Measurements from ENCODE around the gene HSPG2.
"Not testable (repeated sequence)": the region's sequence is repeated elsewhere in the genome, so short reads cannot be mapped to it uniquely, and the experiment has no call there.

Gene HSPG2

DNA sequence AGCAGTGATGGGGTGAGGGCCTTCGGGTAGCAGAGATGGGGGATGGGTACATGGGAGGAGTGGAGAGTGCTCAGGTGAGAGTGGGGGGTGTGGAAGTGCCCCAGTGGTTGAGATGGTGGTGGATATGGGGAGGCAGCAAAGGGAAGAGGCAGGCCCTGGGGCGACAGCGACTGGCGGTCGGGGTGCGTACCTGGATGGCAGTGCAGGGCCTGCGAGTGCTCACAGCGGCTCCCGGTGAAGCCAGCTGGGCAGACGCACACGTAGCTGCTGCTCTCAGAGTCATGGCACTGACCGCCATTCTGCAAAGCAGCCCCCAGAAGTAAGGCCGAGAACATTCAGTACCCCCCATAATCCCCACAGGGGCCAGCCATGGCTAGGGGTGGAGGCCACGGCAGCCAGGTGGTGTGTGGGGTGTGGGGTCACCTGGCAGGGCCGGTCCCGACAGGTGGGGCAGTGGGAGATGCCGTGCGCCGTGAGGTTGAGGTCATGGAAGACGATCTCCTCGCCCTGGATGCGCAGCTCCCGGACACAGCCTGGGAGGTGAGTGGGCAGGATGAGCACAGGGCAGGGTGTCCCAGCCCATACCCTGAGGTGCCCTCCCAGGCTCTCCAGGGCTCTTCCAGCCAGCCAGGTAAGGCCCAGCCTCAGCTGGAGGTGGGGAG lies 106.2 kb downstream of the HSPG2 start:
- no peak for DNase-seq (ENCODE audit: low read depth in 1 of 2, low spot score in 1 of 2)

DNA sequence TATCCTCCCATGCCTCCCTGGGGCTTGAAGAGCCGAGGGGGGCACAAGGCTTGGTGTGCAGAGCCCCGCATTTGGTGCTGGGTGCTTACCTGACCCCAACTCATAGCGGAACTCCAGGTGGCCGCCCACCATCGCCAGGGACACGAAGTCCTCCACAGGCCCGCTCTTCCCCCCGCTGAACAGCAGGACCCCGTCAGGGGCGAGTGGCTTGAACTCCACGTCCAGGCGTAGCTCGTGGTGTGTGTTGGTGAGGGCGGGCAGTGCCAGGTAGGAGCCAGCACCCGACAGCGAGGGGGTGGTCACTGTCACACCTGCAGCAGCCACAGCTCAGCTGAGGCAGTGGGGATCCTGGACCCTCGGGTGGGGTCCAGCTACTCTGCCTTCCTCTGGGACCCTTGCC lies 107.8 kb downstream of the HSPG2 start:
- DNase-seq (ENCODE audit: low read depth in 1 of 2, low spot score in 1 of 2): no peak

DNA sequence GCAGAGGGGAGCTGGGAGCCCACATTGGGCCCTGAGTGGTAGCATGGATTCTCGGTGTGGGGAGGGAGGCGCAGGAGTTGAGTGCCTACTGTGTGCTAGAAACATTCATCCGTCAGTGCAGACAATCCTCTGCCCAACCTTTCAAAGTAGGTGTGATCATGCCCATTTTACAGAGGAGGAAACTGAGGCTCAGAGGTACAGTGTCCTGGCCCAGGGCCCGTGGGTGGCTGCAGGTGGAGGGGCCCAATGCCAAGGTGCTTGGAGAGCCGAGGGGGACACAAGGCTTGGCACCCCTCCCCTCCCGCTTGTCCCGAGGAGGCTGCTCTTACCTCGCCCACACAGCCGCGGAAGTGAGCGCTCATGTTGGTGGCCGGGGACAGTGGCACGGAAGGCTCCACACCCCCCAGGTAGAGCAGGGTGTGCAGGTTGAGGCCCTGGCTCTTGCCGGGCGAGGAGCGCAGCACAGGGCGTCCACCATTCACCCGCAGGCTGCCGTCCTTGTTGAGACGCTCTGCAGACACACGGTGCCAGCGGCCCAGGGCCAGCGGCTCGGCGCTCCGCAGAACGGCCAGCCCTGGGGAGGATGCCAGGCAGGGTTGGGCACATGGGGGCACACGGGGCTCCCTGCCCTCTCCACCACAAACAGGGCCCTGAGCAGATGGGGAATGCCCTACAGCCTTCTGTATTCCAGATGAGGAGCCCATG lies 108.5 kb downstream of the HSPG2 start:
- no peak for DNase-seq (ENCODE audit: low read depth in 1 of 2, low spot score in 1 of 2)

DNA sequence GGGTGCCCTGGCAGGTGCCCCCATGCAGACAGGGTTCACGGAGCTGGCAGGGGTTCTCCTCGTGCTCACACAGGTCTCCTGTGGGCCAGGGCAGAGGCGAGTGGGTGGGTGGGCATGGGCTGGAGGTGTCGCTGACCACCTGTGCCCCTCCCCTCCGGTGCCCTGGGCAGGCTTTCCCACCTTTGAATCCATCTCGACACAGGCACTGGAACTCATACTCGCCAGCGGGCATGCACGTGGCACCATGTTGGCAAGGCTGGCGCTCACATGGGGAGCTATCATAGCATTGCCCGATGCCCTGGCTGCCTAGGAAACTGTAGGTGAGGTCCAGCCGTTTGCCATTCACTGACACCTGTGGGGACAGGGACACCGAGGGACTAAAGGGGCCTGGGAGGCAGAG lies 109.0 kb downstream of the HSPG2 start:
- no peak for DNase-seq (ENCODE audit: low read depth in 1 of 2, low spot score in 1 of 2)

DNA sequence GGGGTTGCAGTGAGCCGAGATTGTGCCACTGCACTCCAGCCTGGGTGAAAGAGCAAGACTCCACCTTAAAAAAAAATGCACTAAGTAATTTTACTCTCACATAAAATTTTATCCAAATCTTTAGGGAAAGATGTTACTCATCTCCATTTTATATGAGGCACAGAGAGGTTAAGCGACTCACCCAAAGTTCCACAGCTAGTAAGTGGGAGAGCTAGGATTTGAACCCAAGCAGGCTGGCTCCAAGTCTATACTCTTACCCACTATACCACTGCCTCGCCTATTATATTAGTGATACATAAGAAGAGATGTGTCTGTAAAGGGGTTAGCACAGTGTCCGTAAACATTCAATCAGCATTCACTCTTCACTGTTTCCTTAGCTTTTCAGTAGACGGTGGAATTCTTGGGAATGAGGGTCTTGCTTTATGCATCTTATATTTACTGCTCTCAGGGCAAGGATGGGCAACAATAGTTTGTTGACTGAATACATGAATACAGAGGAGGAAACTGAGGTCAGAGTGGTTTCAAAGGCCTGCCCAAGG lies 109.9 kb downstream of the HSPG2 start:
- DNase-seq (ENCODE audit: low read depth in 1 of 2, low spot score in 1 of 2): no peak

DNA sequence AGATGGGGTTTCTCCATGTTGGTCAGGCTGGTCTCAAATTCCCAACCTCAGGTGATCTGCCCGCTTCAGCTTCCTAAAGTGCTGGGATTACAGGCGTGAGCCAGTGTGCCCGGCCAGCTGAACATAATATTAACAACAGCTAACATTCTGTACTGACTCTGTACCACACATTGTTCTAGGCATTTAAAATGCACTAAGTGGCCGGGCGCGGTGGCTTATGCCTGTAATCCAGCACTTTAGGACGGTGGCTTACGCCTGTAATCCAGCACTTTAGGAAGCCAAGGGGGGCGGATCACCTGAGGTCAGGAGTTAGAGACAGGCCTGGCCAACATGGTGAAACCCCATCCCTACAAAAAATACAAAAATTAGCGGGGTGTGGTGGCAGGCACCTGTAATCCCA lies 110.4 kb downstream of the HSPG2 start:
- not testable (repeated sequence) for DNase-seq (ENCODE audit: low read depth in 1 of 2, low spot score in 1 of 2)

DNA sequence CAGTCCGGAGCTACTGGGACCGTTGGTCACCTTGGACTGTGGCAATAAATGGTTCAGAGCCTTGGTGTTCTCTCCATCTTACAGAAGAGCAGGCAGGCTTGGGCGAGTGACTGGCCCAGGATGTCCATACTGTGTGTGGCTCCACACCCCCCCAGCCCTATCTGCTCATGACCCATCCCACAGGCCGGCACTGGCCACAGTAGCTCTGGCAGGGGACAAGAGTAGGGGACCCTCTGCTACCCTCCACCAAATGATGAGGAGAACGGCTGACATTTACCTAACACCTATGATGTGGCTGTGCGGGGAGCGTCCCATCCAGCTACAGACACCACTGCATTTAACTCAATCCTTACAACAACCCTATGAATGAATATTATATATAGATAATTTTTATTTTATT lies 111.7 kb downstream of the HSPG2 start:
- no peak for DNase-seq (ENCODE audit: low read depth in 1 of 2, low spot score in 1 of 2)

DNA sequence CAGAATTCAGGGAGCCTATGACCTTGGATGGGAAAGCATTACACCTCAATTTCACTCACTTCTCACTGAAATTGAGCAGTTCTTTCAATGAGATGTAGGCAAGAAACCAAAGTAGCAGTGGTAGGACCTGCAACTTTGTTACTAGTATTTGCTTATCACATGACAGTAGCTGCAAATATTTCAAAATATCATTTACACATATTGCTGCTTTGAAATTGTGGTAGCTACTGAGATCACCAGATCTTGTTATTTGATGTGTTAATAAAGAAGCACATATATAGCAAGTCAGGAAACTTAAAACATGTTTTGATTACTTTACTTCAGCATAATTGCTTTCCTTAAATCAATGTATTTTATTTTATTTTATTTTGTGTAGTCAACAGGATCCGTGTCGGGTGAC lies 112.2 kb downstream of the HSPG2 start:
- no peak for DNase-seq (ENCODE audit: low read depth in 1 of 2, low spot score in 1 of 2)

DNA sequence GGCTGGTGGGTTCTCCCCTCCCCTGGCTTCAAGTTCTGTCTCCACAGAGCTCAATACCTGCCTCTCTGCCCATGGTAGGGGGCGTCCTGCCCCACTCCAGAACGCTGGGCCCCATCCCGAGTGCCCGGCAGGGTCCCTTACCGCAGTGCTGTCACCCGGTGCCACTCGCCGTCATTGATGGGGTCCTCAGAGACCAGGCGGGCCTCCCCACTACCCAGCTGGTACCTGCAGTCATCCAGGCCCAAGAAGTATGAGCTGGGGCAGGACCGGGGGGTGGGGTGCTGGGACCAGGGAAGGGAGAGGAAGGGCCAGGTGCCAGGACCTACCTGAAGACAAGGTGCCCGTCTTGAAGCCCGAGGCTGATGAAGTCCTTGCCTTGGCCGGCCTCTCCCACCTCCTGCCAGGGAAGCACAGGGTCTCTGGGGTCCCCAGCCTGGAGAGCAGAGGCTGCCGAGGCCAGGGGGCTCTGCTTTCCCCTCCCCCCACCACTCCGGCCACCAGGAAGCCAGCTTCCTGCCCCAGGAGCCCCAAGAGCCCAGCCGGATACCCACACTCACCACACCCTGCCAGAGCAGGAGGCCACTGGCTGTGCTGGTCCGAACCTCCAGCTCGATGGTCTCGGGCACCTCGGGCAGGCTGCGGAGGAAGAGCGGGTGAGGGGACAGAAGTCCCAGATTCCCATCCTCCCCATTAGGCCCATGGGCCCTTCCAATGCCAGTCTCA lies 113.0 kb downstream of the HSPG2 start:
- DNase-seq (ENCODE audit: low read depth in 1 of 2, low spot score in 1 of 2): no peak

DNA sequence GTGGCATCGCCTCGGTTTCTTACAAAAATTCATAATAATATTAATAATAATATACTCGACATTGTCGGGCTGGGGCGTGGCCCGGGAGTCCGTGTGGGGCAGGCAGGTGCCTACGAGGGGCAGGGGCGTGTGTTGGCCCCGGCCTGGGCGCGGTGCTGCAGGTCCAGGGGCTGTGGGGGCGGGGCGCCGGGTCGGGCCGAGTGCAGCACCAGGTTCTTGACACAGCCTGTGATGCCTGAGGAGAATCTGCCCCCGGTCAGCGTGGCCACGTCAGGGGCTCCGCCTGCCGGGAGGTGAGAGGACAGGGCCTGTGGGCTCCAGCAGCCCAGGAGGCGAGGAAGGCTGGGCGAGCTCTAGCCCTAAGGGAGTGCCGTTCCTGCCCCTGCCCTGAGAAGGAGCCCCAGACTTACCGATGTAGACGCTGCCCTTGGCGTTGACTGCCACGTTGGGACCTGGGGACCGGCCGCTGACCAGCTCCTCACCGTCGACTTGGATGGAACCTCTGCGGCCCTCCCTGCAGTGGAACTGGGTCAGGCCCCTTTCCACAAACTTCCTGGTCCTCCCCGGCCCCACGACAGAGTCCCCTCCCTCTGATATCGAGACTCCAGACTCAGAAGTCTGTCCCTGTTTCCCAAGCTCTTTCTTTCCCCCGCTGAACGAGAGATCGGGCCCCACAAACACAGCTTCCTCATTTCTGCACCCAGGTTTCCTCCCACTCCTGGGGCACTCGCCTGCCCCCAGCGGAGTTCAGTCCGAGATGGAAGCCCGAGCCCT lies 113.7 kb downstream of the HSPG2 start:
- DNase-seq (ENCODE audit: low read depth in 1 of 2, low spot score in 1 of 2): no peak

DNA sequence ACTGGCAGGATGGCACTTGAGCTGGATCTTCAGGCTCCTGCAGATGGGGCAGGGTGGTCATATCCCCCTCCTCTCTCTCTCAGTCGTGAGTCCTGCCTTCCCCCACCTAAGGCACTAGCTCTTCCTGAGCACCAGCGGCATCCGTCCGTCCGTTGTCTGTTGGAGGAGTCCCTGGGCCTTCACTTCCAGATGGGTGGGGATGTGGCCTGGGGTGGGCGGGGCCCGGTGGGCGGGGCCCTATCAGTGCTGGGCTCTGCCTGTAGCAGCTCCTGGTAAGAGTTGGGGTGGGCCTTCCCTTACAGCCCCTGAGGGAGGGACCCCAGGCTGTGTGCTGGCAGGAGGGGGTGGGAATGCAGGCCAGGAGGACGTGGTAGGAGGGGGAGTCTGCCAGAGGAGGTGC lies 114.8 kb downstream of the HSPG2 start:
- DNase-seq (ENCODE audit: low read depth in 1 of 2, low spot score in 1 of 2): no peak

DNA sequence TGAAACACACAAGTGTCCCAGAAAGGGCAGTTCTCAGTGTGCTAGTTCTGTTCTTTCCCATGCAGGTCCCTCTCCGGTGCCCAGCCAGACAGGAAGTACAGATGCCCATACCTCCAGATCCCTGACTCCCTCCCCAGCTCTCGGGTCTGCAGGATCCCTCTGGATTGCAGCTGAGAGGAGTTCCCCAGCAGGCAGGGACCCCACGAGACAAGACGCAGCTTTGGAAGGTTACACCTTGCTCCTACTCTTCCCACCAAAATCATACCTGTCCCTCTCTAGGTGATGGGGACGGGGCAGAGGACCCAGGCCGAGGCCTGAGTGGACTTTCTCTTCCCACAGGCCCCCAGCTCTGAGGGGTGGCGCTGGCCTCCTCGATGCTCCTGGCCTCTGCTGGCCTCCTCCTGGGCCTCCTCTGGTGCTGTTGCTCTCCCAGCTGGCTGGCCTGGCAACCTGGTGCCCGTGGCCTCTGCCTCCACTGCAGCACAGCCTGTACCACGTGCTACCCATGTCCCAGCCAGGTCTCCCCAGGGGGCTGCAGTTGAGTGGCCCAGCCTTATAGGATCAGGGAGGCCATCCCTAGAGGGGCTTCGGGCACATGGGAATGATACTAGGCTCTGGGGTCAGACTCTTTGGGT lies 115.6 kb downstream of the HSPG2 start:
- no peak for DNase-seq (ENCODE audit: low read depth in 1 of 2, low spot score in 1 of 2)

DNA sequence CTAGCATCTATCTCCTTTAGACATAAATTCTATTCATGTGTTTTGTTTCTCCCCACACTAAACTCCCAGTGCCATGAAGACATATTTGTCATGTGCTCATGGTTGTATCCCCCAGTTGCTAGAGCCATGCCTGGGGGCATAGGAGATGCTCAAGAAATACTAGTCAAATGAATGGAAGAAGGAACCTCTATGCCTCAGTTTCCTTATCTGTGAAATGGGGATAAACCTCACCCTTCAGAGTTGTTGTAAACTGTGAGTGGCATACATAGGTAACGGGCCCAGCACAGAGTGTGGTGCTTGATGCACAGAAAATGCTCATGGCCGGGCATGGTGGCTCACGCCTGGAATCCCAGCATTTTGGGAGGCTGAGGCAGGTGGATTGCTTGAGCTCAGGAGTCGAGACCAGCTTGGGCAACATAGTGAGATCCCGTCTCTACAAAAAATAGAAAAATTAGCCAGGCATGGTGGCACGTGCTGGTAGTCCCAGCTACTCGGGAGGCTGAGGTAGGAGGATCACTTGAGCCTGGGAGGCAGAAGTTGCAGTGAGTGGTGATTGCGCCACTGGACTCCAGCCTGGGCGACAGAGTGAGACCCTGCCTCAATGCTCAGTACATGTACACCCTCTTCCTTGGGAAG lies 116.4 kb downstream of the HSPG2 start:
- no peak for DNase-seq (ENCODE audit: low read depth in 1 of 2, low spot score in 1 of 2)

DNA sequence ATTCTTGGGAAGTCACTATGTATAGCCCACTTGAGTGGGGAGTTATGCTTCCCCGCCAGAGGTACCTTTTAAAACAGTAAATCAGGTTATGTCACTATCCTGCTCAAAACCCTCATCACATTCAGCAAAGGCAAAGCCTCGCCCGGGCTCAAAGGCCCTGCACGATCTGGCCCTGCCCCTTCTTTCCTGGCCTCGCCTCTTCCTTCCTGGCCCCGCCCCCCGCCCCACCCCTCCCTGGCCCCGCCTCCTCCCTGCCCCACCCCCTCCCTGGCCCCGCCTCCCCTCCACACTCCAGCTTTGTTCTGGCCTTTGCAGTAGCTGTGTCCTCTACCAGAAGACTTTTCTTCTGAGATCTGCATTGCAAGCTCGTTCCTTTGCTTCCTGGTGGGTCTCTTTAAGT lies 118.5 kb downstream of the HSPG2 start:
- DNase-seq (ENCODE audit: low read depth in 1 of 2, low spot score in 1 of 2): no peak

DNA sequence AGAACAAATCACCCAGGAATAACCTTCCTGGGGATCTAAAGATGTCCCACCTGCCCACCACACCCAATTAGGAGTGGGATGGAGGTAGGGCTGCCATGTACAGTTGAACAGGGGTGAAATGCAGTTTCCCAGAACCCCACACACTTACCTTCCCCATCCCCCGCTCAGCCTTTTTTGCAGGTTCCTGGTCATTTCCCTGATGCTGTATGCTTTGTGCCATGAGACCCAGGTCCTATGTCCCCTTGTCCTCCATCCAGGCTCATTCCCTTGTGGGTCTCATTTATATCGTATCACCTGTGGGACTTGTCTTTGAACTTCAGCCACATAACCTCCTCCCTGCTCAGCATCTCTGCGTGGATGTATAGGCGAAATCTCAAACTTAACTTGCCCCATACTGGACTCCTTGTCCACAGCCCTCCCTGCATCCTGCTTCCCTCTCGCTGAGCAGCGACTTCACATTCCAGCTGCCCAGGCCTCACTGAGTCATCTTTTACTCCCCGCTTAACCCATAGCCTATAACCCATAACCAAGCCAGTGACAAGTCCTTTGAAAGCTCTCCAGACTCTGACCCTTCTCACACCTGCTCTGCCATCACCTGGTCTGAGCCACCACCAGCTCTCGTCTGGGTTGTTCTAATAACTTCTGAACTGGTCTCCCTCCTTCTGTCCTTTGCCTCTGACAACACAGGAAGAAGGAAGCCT lies 120.4 kb downstream of the HSPG2 start:
- no peak for DNase-seq (ENCODE audit: low read depth in 1 of 2, low spot score in 1 of 2)

DNA sequence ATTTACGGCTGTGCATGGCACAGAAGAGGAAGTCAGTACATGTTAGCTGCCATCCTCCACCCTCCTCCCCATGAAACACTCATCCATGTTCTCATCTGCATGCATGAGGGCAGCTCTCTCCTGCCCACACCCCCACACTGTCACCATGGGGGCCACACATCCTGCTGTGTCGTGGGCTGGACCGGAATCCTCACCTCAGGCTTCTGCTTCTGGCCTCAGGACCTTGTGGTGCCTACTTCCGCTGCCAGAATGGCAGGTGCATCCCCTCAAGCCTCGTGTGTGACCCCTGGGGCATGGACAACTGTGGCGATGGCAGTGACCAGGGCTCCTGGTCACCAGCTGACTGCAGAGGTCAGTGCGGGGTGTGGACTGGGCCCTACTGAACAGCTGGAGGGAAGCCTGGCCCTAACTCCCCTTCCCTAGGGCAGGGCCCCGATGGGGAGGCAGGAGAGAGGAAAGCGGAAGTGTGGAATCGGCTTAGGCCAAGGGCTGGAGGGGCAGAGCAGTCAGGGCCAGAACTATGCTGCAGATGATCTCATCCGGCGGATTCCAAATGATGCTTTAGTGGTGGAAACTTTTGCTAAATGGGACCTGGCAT lies 121.3 kb downstream of the HSPG2 start:
- DNase-seq (ENCODE audit: low read depth in 1 of 2, low spot score in 1 of 2): no peak

DNA sequence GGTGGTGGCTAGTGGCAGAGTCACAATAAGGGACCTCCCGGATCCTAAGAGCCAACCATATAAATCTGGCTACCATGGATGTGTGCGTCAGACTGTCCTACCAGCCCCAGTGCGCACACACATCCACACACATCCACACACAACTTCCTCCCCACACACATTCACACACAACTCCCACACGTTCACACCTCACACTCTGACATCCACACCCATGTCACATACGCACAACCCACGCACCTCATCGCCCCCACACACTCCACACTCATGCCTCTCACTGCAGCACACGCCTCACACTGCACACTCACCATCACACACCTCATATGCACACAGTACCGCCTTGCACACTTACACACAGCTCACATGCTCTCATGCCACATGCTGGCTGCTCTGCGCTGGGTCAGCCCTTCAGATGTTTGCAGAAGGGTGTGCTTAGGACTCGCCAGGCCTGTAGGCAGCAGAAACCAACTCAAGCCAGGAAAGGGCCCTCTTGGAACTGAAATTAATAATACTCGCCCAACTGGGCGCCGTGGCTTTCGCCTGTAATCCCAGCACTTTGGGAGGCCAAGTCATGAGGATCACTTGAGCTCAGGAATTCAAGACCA lies 122.0 kb downstream of the HSPG2 start:
- no peak for DNase-seq (ENCODE audit: low read depth in 1 of 2, low spot score in 1 of 2)

DNA sequence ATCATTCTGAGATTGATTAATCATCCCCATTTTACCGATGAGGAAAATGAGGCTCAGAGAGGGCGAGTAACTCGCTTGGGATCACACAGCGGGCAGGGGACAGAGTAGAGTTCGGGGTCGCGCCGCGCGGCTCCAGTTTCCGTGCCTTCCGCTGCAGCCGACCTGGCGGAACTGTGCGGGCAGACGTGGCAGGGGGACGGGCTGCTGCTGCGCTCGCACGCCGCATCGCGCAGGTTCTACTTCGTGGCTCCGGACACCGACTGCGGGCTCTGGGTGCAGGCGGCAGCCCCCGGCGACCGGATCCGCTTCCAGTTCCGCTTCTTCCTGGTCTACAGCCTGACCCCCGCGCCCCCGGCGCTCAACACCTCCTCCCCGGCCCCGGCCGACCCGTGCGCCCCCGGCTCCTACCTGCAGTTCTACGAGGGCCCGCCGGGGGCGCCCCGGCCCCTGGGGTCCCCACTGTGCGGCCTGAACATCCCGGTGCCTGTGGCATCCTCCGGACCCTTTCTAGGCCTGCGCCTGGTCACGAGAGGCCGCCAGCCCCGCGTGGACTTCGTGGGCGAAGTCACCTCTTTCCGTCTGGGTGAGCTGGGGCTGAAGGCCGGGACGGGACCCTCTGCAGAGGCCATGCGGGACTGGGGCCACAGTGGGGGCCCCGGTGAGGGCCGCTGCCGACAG lies 122.7 kb downstream of the HSPG2 start:
- no peak for DNase-seq (ENCODE audit: low read depth in 1 of 2, low spot score in 1 of 2)

Measured in activated CD4-positive, alpha-beta T cell treated with anti-CD3 and anti-CD28 coated beads, Interleukin-2, amount 50 U/mL, for 24 hours (primary cell).